GM21576 (cell line): ENCODE data around the gene TIE1.

Experiments used
- ATAC-seq: cut with Tn5 transposase; IDR thresholded peaks from one replicate; pipeline ENCODE4 v1.9.1; 2021; ENCODE audit warnings: mild to moderate bottlenecking, moderate library complexity; ENCODE audit not compliant: unreplicated experiment

The TIE1 gene

GRCh38 chr1:43273708-43274107, 27.1 kb upstream of the TIE1 start:
- ATAC-seq = no peak

- ATAC-seq = no peak
These were observed 26.5 kb upstream of the TIE1 start for GRCh38 chr1:43274125-43274803.

- ATAC-seq = no peak
These were observed 26.0 kb upstream of the TIE1 start for GRCh38 chr1:43274804-43275180.

GRCh38 chr1:43275826-43276620, 24.8 kb upstream of the TIE1 start:
- no peak for ATAC-seq

- no peak for ATAC-seq
These were observed 24.1 kb upstream of the TIE1 start for GRCh38 chr1:43276673-43277072.

- ATAC-seq = no peak
These were observed 23.5 kb upstream of the TIE1 start for GRCh38 chr1:43277116-43277876.

- ATAC-seq = no peak
These were observed 21.6 kb upstream of the TIE1 start for GRCh38 chr1:43279161-43279560.

- no peak for ATAC-seq
These were observed 21.1 kb upstream of the TIE1 start for GRCh38 chr1:43279666-43280065.

- no peak for ATAC-seq
These were observed 20.1 kb upstream of the TIE1 start for GRCh38 chr1:43280692-43281091.

GRCh38 chr1:43282220-43283195, 18.3 kb upstream of the TIE1 start:
- no peak for ATAC-seq

- no peak for ATAC-seq
These were observed 16.7 kb upstream of the TIE1 start for GRCh38 chr1:43284065-43284464.

GRCh38 chr1:43284546-43285110, 16.2 kb upstream of the TIE1 start:
- no peak for ATAC-seq

GRCh38 chr1:43285269-43285990, 15.4 kb upstream of the TIE1 start, which contains the start of gene C1orf210:
C1orf210 (minus strand) TSS chr1:43285581; CDS start chr1:43283270, 2,311 bp downstream.
- no peak for ATAC-seq

- no peak for ATAC-seq
These were observed 14.7 kb upstream of the TIE1 start for GRCh38 chr1:43286115-43286514.

GRCh38 chr1:43286533-43286932, 14.2 kb upstream of the TIE1 start:
- ATAC-seq = no peak

- ATAC-seq = no peak
These were observed 12.6 kb upstream of the TIE1 start for GRCh38 chr1:43288058-43288784.

GRCh38 chr1:43288785-43289706, 11.7 kb upstream of the TIE1 start:
- ATAC-seq = no peak

GRCh38 chr1:43292216-43292615, 8.6 kb upstream of the TIE1 start:
- no peak for ATAC-seq
